HFFc6 (cell line): Measurements from ENCODE around the gene TTC21A. TPM values are rescaled to one million over a fixed set of nuclear protein-coding genes. Genes with fewer than 3 reads are reported as not detected.

Experiments used
- DNase-seq: peaks from one replicate; pipeline ENCODE4 v3.0.0-alpha.2; 2018
- H3K27ac Mint-ChIP-seq: 2 replicates; pipeline ENCODE4 v1.8.0; 2020; ENCODE audit warnings: mild to moderate bottlenecking, mixed read lengths
- H3K27me3 Mint-ChIP-seq: 2 replicates; pipeline ENCODE4 v1.8.0; 2021; ENCODE audit warnings: mild to moderate bottlenecking, moderate library complexity, mixed read lengths; ENCODE audit not compliant: insufficient read depth
- H3K36me3 Mint-ChIP-seq: 2 replicates; pipeline ENCODE4 v1.8.0; 2021; ENCODE audit warnings: low read depth, mixed read lengths
- H3K4me1 Mint-ChIP-seq: 2 replicates; pipeline ENCODE4 v1.8.0; 2020; ENCODE audit warnings: low read depth, mixed read lengths
- H3K4me3 Mint-ChIP-seq: 2 replicates; pipeline ENCODE4 v1.8.0; 2020; ENCODE audit warnings: mild to moderate bottlenecking, moderate library complexity, mixed read lengths
- H3K9me3 Mint-ChIP-seq: 2 replicates; pipeline ENCODE4 v1.8.0; 2020; ENCODE audit warnings: mild to moderate bottlenecking, mixed read lengths
- total RNA-seq, 6 experiments: library from RNA; stranded (reverse); fragmentation: NEBNext Ultra II Directional; extraction: Animal tissue kit (Norgen Biotek cat#: 25700); gene quantifications; 2 replicates in 1 of 6; 3 replicates in 5 of 6; pipeline ENCODE4 v1.2.3, GENCODE V29; 2021
- TF ChIP-seq, protein P1 (sequence below): fragments of 200-600 bp; sonication (generic); IDR thresholded peaks from 2 replicates; pipeline ENCODE4 v1.5.0; 2021; ENCODE audit warnings: antibody characterized with exemption, mild to moderate bottlenecking

Gene TTC21A
- total RNA-seq, 6 experiments from 2014 or later = 0.91 to 2.2 (median 1.8) TPM

DNA sequence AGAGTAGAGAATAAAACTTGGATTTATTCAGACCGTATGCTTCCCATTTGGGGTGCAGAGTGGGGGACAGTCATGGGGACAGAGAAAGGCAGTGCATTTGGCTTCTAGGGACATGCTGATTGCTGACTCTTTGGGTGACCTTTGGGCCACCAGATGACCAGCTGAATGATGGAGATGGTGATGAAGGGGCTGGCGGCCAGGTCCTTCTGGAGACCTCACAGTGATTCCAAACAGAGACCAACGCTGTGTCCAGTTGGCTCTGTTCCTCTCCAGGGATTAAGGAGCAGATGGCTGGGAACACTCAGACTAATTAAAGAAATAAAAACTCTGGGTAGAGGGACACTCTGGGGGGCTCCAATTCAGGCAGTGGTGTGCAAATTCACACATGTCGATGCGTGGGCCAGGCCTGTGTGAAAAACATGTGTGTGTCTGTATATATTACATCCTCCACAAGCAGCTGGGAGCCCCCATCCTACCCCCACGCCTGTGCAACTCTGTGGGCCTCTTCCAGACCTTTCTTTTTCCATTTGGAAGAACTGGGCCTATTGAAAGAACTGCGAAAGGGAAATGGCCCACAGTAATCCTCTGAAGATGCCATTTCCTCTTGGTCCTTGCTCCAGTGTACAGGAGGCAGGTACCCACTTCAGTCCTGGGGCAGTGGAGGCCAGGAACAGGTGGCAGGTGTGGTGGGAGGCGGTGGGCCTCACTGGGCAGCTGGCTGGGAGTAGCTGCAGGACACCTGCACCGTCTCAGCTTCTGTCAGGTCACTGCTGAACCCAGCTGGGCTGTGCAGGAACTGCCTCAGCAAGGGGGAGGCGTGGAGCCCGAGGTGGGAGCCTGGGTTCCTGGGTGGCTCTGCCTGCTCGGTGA is 76.0 kb downstream of the TTC21A start:
- Mint-ChIP-seq H3K4me1 (peaks cover 28% of the 10 kb centered on the region), H3K27me3 (peaks cover 6% of the 10 kb centered on the region), H3K4me3 (no peak overlapping the region), H3K27ac (no peak overlapping the region), H3K36me3 (no peaks in the 10 kb centered on the region), H3K9me3 (no peaks in the 10 kb centered on the region)
- TF ChIP-seq, protein P1, sequence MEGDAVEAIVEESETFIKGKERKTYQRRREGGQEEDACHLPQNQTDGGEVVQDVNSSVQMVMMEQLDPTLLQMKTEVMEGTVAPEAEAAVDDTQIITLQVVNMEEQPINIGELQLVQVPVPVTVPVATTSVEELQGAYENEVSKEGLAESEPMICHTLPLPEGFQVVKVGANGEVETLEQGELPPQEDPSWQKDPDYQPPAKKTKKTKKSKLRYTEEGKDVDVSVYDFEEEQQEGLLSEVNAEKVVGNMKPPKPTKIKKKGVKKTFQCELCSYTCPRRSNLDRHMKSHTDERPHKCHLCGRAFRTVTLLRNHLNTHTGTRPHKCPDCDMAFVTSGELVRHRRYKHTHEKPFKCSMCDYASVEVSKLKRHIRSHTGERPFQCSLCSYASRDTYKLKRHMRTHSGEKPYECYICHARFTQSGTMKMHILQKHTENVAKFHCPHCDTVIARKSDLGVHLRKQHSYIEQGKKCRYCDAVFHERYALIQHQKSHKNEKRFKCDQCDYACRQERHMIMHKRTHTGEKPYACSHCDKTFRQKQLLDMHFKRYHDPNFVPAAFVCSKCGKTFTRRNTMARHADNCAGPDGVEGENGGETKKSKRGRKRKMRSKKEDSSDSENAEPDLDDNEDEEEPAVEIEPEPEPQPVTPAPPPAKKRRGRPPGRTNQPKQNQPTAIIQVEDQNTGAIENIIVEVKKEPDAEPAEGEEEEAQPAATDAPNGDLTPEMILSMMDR = no peak
- no peak for DNase-seq

DNA sequence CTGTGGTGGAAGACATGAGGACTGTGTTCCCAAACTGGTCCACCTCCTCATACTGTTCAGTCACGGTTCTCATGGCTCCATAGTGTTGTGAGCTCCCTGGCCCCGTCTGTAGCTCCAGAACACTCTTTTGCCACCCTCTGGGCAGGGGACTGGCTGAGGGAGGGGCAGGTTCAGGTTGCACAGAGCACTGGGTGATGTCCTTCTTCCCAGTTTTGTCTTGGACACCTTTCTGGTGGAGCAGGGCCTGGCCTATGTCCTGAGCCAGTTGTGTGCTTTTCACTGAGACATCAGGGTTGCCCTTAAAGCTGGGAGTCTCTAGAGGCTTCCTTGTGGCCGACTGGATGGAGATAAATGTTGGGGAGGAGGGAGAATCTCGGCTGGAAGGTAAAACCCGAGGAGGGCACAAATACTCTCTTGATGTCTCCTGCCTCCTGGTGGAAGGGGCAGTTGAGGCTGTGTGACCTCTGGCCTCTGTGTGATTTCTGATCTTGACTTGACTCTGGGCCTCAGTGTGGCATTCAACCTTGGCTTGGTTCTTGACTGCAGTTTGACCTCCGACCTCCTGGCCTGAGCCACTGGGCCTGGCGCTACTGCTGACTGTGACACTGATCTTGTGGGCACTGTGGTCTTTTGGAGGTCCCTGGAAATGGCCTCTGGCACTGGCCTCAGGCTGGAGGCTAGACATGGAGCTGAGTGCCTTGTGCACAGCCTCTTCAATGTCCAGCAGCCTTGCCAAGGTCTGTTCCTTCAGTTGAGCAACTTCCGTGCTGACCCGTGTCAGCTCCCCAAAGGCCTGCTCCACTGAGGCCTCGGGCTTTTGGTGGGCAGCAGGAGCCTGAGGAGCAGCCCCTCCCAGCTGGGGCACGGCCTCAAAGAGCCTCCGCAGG is 76.8 kb downstream of the TTC21A start:
- no peak for DNase-seq
- TF ChIP-seq, protein P1 = no peak
- Mint-ChIP-seq H3K27me3 (peaks cover 8% of the 10 kb centered on the region), H3K9me3 (no peaks in the 10 kb centered on the region), H3K36me3 (no peaks in the 10 kb centered on the region), H3K4me3 (no peak overlapping the region), H3K27ac (no peak overlapping the region), H3K4me1 (peaks cover 19% of the 10 kb centered on the region)

DNA sequence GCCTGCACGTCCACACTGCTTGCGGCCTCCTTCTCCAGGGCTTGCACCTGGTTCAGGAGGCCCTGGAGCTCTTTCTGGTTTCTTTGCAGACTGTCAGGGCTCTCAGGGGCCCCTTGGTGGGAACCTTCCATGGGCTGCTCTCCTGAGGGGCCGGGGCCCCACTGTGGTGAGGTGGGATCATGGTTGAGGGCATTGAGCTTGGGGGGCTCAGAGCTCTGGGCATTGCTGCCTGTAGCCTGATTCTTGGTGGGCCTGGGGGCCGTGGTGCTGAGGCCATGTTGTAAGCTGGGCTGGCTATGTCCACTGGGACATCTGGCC is 77.4 kb downstream of the TTC21A start:
- Mint-ChIP-seq H3K27me3 (peaks cover 8% of the 10 kb centered on the region), H3K4me3 (no peak overlapping the region), H3K27ac (no peak overlapping the region), H3K4me1 (peaks cover 17% of the 10 kb centered on the region), H3K9me3 (no peaks in the 10 kb centered on the region), H3K36me3 (no peaks in the 10 kb centered on the region)
- TF ChIP-seq, protein P1 = no peak
- no peak for DNase-seq

DNA sequence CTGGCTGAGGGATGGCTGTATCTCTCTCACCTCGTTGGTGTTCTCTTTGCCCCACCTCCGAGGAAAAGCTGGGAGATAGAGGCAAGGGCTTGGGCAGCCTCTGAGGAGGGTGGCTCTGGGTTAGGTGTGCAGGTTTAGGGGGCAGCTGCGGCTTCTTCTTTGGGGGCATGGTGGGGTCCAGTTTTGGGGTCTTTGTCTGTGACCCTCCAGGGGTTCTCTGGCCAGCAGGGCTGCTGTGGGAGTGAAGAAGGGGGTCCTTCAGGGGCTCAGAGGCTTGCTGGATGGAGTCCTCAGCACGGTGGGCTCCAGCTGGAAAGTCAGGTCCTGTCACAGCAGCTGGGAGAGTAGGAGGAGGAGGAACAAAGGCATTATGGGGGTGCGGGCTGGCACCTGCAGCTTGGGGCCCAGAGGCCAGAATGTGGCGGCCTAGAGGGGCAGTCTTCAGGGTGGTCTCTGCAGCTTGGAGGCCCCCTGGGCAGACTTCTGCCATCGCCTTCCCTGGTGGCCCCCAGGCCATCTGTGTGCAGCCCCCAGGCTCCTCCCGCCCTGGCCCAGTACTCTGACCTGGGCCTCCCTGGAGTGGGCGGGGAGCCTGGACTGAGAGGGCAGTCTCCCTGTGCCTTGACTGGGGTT is 78.0 kb downstream of the TTC21A start:
- H3K4me3 Mint-ChIP-seq = no peak overlapping the region
- no peaks in the 10 kb centered on the region for H3K36me3 Mint-ChIP-seq
- H3K27ac Mint-ChIP-seq = no peak overlapping the region
- H3K9me3 Mint-ChIP-seq = no peaks in the 10 kb centered on the region
- DNase-seq = no peak
- TF ChIP-seq, protein P1 = no peak
- H3K27me3 Mint-ChIP-seq = peaks cover 6% of the 10 kb centered on the region
- peaks cover 14% of the 10 kb centered on the region for H3K4me1 Mint-ChIP-seq

DNA sequence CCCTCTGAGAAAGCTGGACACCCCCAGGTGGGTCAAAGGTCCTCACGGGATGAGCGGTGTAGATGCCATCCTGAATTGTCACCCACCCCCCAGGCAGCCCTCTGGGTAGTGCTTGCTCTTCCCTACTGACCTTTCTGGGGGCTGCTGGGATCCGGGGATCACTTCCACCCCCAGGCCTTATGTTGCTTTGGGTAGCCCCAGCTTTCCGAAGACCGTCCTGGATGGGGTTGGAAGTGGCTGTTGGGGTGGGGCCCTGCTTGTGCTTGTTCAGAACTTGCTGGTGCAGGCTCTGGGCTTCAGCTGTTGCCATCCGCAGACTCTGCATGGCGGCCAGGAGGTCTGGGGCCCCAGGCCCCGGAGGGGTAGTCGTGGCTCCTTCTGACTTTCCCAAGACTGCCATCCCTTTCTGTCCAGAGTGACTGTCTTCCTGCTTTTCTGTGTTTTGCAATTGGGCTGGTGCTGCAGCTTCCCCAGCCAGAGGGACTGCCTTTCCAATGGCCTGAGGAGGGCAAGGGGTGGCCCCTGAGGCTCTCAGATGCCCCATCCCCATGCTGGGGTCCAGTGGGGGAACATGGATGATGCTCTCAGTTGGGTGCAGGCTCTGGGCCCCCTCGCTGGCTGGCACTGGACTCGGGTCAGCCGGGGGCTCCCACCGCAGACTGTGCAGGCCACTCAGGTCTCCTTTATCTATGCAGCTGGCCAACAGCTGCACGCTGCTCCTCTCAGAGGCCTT is 78.6 kb downstream of the TTC21A start:
- TF ChIP-seq, protein P1 = no peak
- Mint-ChIP-seq H3K9me3 (no peaks in the 10 kb centered on the region), H3K36me3 (no peaks in the 10 kb centered on the region), H3K27ac (no peak overlapping the region), H3K27me3 (peaks cover 7% of the 10 kb centered on the region; the same call in 1 of the 2 replicates), H3K4me1 (peaks cover 10% of the 10 kb centered on the region), H3K4me3 (no peak overlapping the region)
- no peak for DNase-seq
